MM.1S (cell line): ENCODE results near the gene KRTAP2-2.

ENCODE experiments used
- DNase-seq: peaks from one replicate; pipeline ENCODE4 v3.0.0-alpha.2; 2015
- H2AFZ ChIP-seq: fragments of 300-600 bp; sonication (generic); 2 replicates; pipeline ENCODE4 v1.6.0; 2016; ENCODE audit warnings: antibody characterized with exemption, low read length
- H3F3A ChIP-seq: fragments of 300-600 bp; sonication (generic); 2 replicates; pipeline ENCODE4 v1.6.1; 2016; ENCODE audit warnings: mild to moderate bottlenecking, antibody characterized with exemption, low read length, moderate library complexity, mixed read lengths; ENCODE audit not compliant: insufficient read depth
- H3K27ac ChIP-seq: fragments of 300-600 bp; sonication (generic); 2 replicates; pipeline ENCODE4 v1.5.1; 2016; ENCODE audit warnings: mild to moderate bottlenecking, low read length
- H3K27me3 ChIP-seq: fragments of 300-600 bp; sonication (generic); replicated peaks from 2 replicates; pipeline ENCODE4 v1.6.0; 2016; ENCODE audit warnings: low read length; ENCODE audit not compliant: insufficient read depth
- H3K36me3 ChIP-seq: fragments of 300-600 bp; sonication (generic); replicated peaks from 2 replicates; pipeline ENCODE4 v1.6.1; 2016; ENCODE audit warnings: mild to moderate bottlenecking, low read length, mixed read lengths; ENCODE audit not compliant: insufficient read depth
- H3K4me1 ChIP-seq: fragments of 300-600 bp; sonication (generic); 2 replicates; pipeline ENCODE4 v1.6.1; 2016; ENCODE audit warnings: low read length, mixed read lengths
- H3K4me2 ChIP-seq: fragments of 300-600 bp; sonication (generic); 2 replicates; pipeline ENCODE4 v1.6.0; 2016; ENCODE audit warnings: low read depth, low read length
- H3K4me3 ChIP-seq: fragments of 300-600 bp; sonication (generic); 2 replicates; pipeline ENCODE4 v1.5.1; 2016; ENCODE audit warnings: low read length, mixed read lengths
- H3K79me2 ChIP-seq: fragments of 300-600 bp; sonication (generic); 2 replicates; pipeline ENCODE4 v1.6.1; 2016; ENCODE audit warnings: mixed run types, low read length, mixed read lengths
- H3K9ac ChIP-seq: fragments of 300-600 bp; sonication (generic); 2 replicates; pipeline ENCODE4 v1.6.1; 2016; ENCODE audit warnings: low read length, mixed read lengths
- H3K9me2 ChIP-seq: fragments of 300-600 bp; sonication (generic); replicated peaks from 2 replicates; pipeline ENCODE4 v1.6.1; 2016; ENCODE audit warnings: mild to moderate bottlenecking, low read length, mixed read lengths; ENCODE audit not compliant: insufficient read depth
- H3K9me3 ChIP-seq: fragments of 300-600 bp; sonication (generic); replicated peaks from 2 replicates; pipeline ENCODE4 v1.6.1; 2016; ENCODE audit warnings: mild to moderate bottlenecking, low read length, mixed read lengths; ENCODE audit not compliant: insufficient read depth
- H4K20me1 ChIP-seq: fragments of 300-600 bp; sonication (generic); 2 replicates; pipeline ENCODE4 v1.6.1; 2016; ENCODE audit warnings: mild to moderate bottlenecking, low read length, moderate library complexity, mixed read lengths; ENCODE audit not compliant: insufficient read depth
- CTCF ChIP-seq: fragments of 300-600 bp; sonication (generic); IDR thresholded peaks from 2 replicates; pipeline ENCODE4 v1.5.1; 2016; ENCODE audit warnings: antibody characterized with exemption, low read length, mixed read lengths
- EZH2 ChIP-seq: fragments of 300-600 bp; sonication (generic); optimal IDR thresholded peaks from 2 replicates; pipeline ENCODE3; 2017; ENCODE audit warnings: low read depth, mild to moderate bottlenecking, antibody characterized with exemption, low read length, mixed read lengths
- EZH2phosphoT487 ChIP-seq: fragments of 300-600 bp; sonication (generic); IDR thresholded peaks from 2 replicates; pipeline ENCODE4 v1.6.1; 2018; ENCODE audit warnings: antibody characterized with exemption, low read length

Gene KRTAP2-2

GRCh38 chr17:41026715-41027471, 28.1 kb downstream of the KRTAP2-2 start, which contains the start of gene KRTAP1-5:
TSS of gene KRTAP1-5 (minus strand) at chr17:41027208. CDS start at chr17:41027155, 53 bp downstream.
- Histone ChIP-seq H3F3A (no peaks in the 10 kb centered on the region), H3K4me2 (no peak within 1 kb of the TSS), H3K4me1 (no peaks in the 10 kb centered on the region), H3K79me2 (no peaks in the 10 kb centered on the region), H3K9me3 (no peaks in the 10 kb centered on the region), H3K9me2 (no peaks in the 10 kb centered on the region), H3K27ac (no peak within 1 kb of the TSS), H4K20me1 (no peaks in the 10 kb centered on the region), H3K9ac (no peak within 1 kb of the TSS), H3K4me3 (no peak within 1 kb of the TSS), H2AFZ (no peak within 1 kb of the TSS), H3K36me3 (no peaks in the 10 kb centered on the region), H3K27me3 (no peaks in the 10 kb centered on the region)
- no peak for TF ChIP-seq EZH2
- TF ChIP-seq CTCF: no peak
- TF ChIP-seq EZH2phosphoT487: no peak
- no peak for DNase-seq

GRCh38 chr17:41024697-41025096, 30.3 kb downstream of the KRTAP2-2 start:
- TF ChIP-seq EZH2: no peak
- TF ChIP-seq EZH2phosphoT487: no peak
- TF ChIP-seq CTCF: no peak
- no peaks in the 10 kb centered on the region for H4K20me1 ChIP-seq
- H3K4me2 ChIP-seq: no peak overlapping the region
- no peaks in the 10 kb centered on the region for H3K36me3 ChIP-seq
- H3K9me2 ChIP-seq: no peaks in the 10 kb centered on the region
- no peak overlapping the region for H3K9ac ChIP-seq
- no peaks in the 10 kb centered on the region for H3K27me3 ChIP-seq
- no peak for DNase-seq
- H3K79me2 ChIP-seq: no peaks in the 10 kb centered on the region
- no peaks in the 10 kb centered on the region for H3K4me1 ChIP-seq
- H3K4me3 ChIP-seq: no peak overlapping the region
- H3K27ac ChIP-seq: no peak overlapping the region
- no peak overlapping the region for H2AFZ ChIP-seq
- no peaks in the 10 kb centered on the region for H3F3A ChIP-seq
- no peaks in the 10 kb centered on the region for H3K9me3 ChIP-seq

- no peaks in the 10 kb centered on the region for H3K4me1 ChIP-seq
- H3K4me2 ChIP-seq: no peak overlapping the region
- no peaks in the 10 kb centered on the region for H3K79me2 ChIP-seq
- no peak overlapping the region for H3K27ac ChIP-seq
- H3F3A ChIP-seq: no peaks in the 10 kb centered on the region
- H2AFZ ChIP-seq: no peak overlapping the region
- no peaks in the 10 kb centered on the region for H3K9me3 ChIP-seq
- H3K9me2 ChIP-seq: no peaks in the 10 kb centered on the region
- H3K27me3 ChIP-seq: no peaks in the 10 kb centered on the region
- TF ChIP-seq EZH2phosphoT487 (no peak), CTCF (no peak), EZH2 (no peak)
- no peaks in the 10 kb centered on the region for H3K36me3 ChIP-seq
- DNase-seq: no peak
- H3K4me3 ChIP-seq: no peak overlapping the region
- no peaks in the 10 kb centered on the region for H4K20me1 ChIP-seq
- H3K9ac ChIP-seq: no peak overlapping the region
Measured at GRCh38 chr17:41020336-41020735, 34.7 kb downstream of the KRTAP2-2 start.
